ENCODE measurements around the gene ATG14.

- TF ChIP-seq CTCF (CRISPR knock-in tag; IDR thresholded peaks at IDR 0.05): no peak
- TF ChIP-seq HMGXB4 (CRISPR knock-in tag; IDR thresholded peaks at IDR 0.05; ENCODE audit: borderline replicate concordance in 1 of 2, low read depth in 1 of 2): no peak
- TF ChIP-seq NCOR1 (IDR thresholded peaks at IDR 0.05; ENCODE audit: borderline replicate concordance, low read length): no peak
- TF ChIP-seq BCL6 (CRISPR knock-in tag; IDR thresholded peaks at IDR 0.05): no peak
- TF ChIP-seq USF2 (IDR thresholded peaks at IDR 0.05; ENCODE audit: low read depth, low read length): no peak
- TF ChIP-seq USF2 (CRISPR knock-in tag; IDR thresholded peaks at IDR 0.05; ENCODE audit: borderline replicate concordance): no peak
- TF ChIP-seq MTA3 (CRISPR knock-in tag; IDR thresholded peaks at IDR 0.05): no peak
- no peak for TF ChIP-seq CREB3 (CRISPR knock-in tag; IDR thresholded peaks at IDR 0.05)
- TF ChIP-seq ZNF138 (CRISPR knock-in tag; IDR thresholded peaks at IDR 0.05; ENCODE audit: low read depth): no peak
- TF ChIP-seq POLR2A (IDR thresholded peaks at IDR 0.05; ENCODE audit: insufficient read depth in 1 of 2, low read depth in 2 of 2, low read length in 2 of 2): no peak
Observed at GRCh38 chr14:55336162-55336561, 75.5 kb downstream of the ATG14 start.

Data from HepG2 (cell line).